Activated CD8-positive, alpha-beta memory T cell treated with anti-CD3 and anti-CD28 coated beads for 48 hours (primary cell): ENCODE results near the gene MEIOB.
"Not testable (repeated sequence)": the region's sequence is repeated elsewhere in the genome, so short reads cannot be mapped to it uniquely, and the experiment has no call there.

Experiments
- DNase-seq, 3 experiments: peaks; one replicate each; pipeline ENCODE4 v3.0.0-alpha.2; 2020; ENCODE audit warnings: low read depth in 2 of 3, low spot score in 2 of 3

MEIOB gene

DNA sequence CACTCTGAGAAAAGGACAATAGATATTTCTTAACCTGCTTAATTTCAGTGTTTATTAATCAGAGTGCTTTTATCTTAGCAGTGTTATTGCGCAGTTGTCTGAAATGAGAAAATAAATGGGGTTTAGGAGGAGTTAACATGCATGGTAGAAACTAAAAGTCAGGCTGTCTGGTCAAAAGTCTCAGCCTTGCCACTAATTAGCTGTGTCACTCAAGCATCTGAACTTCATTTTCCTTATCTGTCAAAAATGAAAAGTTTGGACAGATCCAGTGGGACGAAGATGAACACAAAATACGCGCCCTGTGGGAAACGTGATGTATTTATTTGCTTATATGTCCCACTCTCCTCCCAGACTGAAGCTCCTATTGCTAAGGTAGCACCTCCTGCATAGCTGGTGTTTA is 6.3 kb upstream of the MEIOB start:
- no peak for DNase-seq

DNA sequence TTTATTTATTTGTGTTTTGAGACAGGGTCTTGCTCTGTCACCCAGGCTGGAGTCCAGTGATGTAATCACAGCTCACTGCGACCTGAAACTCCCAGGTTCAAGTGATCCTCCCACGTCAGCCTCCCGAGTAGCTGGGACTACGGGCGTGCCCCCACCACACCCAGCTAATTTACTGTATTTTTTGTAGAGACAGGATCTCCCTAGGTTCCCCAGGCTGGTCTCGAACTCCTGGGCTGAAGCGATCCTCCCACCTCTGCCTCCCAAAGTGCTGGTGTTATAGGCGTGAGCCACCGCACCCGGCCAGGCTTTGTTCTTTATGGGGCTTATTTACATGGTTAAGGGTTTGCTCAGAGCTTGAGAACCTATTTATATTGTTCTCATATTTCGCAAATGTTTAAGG is 5.8 kb upstream of the MEIOB start:
- no peak for DNase-seq

DNA sequence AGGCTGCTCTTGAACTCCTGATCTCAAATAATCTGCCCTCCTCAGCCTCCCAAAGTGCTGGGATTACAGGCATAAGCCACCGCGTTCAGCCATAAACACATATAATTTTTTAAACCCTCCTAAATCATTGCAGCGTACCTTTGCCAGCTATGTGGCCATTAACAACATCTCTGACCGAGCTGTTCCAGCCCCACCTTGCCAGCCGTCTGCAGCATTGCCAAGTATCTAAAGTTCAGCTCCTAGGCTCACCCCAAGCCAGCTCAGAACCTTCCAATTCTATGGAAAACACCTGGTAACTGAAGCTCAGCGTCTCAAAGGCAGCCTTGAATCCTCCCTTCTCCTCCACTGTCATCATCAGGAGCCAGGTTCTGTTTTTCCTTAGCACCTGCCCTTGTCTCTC is 5.1 kb upstream of the MEIOB start:
- no peak for DNase-seq

DNA sequence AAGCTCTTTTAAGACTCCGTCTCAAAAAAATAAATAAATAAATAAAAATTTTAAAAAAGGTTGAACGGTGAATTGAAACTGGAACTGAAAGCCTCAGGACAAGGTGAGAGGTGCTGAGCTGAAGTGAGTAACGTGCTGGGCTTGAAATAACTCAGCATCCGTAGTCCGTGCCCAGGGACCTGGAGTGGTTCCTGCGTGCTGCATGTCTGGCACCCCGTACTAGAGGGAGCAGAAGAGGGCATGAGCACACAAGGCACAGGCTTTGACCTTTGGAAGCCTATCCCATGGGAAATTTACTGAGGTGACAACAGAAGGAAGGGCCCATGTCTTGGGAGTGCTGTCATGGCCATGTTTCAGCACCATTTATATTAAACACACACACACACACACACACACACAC is 4.5 kb upstream of the MEIOB start:
- no peak for DNase-seq

DNA sequence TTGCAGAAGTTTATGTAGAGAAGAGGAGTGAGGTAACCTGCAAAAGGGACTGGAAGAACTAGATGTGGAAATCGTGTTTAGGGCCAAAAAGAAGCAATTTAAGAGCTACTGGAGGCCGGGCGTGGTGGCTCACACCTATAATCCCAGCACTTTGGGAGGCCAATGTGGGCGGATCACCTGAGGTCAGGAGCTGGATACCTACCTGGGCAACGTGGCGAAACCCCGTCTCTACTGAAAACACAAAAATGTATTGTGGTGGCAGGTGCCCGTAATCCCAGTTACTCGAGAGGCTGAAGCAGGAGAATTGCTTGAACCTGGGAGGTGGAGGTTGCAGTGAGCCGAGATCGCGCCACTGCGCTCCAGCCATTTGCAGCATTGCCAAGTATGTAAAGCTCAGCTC is 4.1 kb upstream of the MEIOB start:
- DNase-seq: not testable (repeated sequence)

DNA sequence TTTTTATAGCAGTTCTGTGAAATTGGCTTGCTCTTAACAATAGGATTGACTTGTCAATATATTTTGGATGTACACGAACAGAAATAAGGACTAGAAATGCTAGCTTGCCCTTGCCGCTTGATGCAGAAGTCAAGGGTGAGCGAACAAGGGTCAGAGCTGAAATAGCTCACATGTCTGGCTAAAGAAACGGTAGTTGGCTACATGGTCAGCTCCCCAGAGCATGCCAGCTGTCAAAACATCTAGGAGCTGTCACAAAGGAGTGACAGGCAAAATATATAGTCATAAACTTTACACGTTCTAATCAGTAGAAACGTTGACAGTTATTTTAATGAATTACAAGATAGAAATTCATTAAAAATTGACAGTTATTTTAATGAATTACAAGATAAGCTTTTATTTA is 2.9 kb upstream of the MEIOB start:
- no peak for DNase-seq

DNA sequence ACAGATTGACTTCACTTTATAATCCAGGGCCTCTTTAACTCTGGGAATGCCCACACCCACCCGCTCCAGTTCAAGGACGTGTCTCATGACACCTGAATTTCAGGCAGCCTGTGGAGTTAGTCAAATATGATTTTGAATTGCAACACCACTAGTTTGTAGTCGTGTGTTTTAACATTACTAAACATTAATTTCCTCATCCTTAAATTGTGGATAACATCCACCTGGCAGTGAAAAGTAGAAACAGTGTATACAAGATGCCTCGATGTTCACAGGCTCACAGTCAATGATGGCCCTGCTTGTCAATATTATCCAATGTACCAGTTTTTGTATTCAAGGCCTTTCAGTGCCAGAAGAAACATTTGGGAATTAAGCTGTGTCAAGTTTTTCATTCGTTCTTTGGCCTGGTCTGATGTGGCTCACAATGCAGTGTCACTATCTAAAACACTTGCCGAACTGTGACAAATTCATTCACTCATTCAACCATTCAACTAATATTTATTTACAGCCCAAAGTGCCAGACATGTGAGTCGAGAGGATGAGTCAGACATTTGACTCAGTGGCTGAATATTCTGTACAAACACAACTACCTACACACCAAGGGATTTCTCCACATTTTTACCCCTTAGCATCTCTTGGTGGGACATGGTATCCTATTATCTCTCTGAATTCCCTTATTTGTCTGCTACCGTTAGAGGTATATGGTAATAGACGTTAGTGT is 1.4 kb downstream of the MEIOB start:
- no peak for DNase-seq

DNA sequence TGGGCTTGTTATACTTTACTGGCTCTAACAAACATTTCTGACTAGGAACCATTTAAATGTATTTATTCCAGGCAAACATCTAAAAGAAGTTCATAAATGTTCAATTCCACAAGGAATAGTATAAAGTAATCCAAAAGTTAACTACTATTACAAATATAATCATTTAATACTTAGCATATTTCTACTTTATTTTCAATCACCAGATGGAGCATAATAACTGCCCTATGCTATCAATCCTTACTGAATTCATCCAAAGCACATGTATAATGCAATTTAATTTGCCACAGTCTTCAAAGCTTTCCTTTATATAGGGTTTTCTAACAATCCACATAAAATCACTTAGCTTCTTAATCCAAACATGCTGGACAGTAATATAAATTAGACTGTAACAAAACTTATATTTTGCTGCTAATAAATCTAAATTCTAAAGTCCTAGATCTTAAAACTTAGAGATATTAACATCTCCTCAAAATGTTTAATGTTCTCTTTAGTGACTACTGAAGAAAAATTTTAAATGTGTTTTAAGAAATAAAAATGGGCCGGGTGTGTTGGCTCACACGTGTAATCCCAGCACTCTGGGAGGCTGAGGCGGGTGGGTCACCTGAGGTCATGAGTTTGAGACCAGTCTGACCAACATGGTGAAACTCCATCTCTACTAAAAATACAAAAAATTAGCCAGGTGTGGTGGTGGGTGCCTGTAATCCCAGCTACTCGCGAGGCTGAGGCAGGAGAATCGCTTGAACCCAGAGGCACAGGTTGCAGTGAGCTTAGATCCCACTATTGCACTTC is 5.9 kb downstream of the MEIOB start:
- DNase-seq: no peak

DNA sequence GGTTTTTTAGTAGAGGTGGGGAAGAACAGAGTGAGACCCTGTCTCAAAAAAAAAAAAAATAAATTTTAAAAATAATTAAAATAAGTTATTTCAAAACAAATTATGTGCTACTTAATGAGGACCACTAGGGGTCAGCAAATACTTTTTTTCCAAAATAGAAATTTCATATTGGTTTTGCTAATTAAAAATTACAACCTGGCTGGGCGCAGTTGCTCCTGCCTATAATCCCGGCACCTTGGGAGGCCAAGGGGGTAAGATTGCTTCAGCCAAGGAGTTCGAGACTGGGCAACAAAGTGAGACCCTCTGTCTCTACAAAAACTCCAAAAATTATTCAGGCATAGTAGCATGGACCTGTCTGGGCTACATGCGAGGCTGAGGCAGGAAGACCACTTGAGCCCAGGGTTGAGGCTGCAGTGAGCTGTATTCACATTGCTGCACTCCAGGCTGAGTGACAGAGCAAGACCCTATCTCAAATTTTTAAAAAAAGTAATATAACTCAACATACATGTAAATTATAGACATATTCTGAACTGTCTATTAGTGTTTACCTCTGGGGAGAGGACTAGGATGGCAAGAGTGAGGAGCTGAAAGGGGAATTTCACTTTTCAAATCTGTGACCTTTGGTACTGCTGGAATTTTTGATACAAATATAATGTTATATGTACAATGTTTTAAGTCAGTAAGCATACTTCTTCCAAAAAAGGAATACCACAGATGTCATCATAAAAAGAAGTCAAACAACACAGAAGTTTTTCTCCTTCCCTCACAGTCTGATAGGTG is 8.1 kb downstream of the MEIOB start:
- no peak for DNase-seq

DNA sequence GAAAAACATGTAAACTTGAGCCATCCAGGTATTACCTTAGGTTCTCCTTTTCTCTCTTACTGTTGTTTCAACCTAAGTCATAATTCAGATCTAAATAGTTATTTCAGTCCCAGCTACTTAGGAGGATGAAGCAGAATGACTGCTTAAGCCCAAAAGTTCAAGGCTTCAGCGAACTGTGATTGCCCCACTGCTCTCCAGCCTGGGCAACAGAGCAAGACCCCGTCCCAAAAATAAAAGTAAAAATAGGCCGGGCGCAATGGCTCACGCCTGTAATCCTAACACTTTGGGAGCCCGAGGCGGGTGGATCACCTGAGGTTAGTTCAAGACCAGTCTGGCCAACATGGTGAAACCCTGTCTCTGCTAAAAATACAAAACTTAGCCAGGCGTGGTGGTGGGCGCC is 9.6 kb downstream of the MEIOB start:
- no peak for DNase-seq

DNA sequence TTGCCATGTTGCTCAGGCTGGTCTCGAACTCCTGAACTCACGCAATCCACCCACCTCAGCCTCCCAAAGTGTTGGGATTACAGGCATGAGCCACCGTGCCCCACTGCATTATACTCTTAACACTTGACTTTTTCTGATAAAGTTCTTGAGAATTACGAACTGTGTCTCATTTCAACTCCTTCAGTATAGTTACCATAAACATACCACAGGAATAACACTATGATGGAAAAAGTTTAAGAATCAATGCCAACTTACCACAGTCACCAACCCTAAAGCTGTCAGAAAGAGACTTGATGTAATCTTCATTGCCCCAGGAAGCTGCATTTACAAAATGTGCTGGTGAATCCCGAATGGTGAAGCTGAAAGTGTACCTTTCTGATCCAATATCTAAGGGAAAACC is 10.2 kb downstream of the MEIOB start:
- no peak for DNase-seq

DNA sequence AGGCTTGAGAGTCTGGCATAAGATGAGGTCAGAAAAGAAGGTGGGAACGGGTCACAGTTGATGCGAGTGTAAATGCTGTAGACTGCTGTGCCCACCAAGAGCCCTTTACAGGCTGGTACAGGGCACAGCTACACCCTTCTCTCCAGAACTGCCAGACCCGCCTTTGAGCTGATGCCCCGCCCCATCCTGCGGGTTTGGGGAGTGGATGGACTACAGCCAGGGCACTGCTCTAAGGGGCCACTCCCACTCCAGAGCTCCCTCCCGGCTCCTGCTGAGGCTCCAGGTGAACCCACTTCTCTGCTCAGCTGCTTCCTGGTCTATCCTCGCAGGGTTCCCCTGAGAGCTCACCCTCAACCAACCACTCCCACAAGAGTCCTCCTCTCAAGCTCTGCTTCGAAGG is 12.3 kb downstream of the MEIOB start:
- DNase-seq: no peak

DNA sequence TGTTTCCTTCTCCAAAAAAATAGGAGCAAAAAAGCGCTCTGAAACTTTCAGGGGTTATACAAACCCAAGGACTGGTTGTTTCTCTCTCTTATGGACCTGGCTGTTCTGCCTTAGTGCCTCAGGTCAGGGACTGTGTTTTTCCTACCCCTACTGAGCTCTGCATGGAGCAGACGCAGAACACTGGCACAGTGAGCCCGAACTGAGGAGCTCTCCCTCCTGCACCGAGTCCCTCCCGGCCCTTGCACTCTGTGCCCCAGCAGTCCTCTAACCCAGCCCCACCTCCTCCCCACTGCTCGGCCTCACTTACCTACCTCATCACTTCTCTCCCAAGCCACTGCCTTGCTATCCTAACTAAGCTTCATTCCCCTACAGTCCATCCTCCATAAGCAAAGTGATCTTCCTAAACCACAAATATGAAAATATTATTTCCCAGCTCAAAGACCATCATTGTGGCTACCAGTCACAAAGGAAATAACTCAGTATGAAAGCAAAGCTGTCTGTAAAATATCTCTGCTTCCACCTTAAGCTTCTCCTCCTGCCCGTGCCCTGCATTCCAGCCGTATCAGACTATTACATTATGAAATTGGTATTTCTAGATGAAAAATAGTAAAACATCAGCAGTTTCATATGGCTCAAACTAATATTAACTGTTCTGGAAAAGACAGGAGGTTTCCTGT is 13.6 kb downstream of the MEIOB start:
- no peak for DNase-seq

DNA sequence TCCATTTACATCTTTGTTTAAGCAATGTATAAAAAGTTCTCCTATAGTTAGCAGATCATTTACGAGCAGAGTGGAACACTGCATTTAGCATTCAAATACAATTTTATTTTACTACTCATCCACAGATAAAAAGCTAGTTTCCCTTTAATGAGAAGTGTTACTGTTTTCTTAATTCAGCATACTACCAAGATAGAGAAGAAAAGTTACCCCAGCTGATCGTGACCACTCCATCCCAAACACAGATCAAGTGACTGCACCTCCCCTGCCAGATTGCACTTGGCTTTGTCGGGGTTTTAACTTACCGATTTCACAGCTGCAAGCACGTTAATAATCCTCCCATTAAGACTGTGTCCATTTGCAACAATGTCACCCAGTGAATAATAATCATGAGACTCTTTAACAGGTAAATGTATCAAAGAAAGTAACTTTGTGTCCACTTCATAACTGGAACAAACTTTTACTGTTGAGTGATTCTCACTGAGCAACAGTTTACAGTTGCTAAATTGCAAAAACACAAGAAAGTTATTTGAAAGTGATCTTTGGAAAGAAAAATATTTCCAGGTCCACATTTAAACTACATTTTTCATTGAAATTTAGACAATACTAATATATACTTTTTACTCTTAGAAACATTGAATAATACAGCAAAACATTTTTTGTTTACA is 14.4 kb downstream of the MEIOB start:
- no peak for DNase-seq

DNA sequence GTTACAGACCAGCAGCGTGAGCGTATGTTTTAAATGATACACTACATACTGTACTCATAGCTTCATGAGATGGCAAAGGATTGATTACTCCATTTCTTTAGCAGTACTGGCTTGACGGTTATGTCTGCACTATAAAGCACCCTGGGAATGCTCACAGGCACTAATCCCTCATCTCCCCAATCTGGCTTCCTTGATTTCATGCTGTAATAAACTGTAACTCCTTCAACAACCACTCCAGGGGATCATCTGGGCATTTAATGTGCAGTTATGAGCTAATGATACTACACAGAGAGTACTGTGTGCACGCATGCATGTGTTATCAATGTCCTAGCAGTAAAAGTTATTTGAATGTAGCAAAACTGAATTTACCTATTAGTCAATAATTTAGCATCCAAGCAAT is 20.2 kb downstream of the MEIOB start:
- no peak for DNase-seq

DNA sequence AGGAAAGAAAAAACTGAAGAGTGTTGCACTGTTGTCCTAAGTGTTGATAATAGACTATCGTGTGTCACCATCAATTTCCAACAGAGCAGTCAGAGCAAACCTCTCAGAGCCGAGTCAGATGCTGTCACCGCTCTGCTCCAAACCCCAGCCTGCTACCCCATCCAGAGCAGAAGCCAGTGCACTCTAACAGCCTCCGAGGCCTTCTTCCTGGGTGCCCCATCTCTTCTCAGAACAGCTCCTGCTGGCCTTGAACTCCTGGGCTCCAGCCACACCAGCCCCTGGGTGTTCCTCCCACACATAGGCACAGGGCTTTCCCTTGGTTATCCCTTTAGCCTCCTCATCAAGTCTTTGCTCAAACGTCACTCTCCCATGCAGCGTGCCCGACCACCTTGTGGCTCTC is 21.0 kb downstream of the MEIOB start:
- no peak for DNase-seq

DNA sequence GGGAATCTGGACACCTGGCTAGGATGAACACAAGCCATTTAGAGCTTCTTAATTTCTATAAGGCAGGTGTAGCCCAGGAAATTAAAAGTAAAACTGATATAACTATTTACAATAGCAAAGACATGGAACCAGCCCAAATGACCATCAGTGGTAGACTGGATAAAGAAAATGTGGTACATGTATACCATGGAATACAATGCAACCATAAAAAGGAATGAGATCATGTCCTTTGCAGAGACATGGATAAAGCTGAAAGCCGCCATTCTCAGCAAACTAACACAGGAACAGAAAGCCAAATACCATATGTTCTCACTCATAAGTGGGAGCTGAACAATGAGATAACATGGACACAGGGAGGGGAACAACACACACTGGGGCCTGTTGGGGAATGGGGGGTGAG is 25.5 kb downstream of the MEIOB start:
- DNase-seq: no peak

DNA sequence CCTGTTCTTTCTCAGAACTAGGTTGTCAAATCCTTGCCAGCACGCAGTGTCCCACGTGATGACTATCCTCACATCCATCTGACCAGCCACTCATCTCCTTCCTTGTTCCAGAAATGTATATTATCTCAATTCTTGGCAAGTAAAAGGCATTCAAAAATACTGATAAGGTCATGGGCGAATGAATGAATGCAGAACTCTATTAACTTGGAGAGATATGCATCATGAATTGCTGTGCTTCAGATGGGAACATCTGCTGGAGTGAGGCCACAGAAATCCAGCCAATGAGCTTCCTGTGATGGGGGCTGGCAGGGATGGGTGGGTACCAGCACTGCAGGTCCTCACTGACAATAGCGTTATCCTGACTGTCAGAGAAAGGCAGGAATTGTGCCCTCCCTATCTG is 26.0 kb downstream of the MEIOB start:
- DNase-seq: no peak

DNA sequence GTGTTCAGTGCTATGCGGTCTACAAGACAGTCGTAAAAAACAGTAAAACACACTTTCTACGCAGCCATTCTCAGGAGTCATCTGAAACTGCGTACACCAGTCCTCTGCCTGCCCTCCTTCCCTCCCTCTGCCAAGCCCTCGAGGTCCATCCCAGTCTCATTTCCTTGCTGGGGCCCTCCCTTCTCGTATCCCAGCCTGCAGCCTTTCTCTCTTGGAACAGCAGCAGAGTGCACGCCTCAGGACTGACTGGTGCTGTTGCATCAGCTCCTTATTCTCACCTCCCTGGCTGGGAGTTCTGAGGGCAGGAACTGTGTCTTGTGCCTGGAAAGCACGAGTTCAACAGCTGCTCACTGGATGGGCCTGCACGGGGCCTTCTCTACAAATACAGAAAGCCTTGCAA is 32.4 kb downstream of the MEIOB start:
- DNase-seq: no peak

DNA sequence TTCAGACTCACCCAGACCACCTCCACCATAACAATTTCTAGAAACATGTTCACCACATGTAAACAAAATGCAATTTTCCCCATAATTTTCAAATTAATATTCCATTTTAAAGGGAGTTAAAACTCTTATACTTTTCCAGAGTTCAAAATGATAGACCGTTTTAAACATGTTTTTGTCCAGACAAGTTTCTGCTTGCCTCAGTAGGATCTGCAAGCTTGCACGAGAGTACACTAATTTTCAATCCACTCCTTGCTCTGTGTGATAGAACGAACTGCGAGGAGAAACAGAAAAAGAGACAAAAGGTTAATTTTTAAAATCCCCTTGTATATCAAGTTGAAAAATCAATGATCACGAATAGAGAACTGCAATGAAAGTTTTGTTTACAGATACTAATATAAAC is 37.9 kb downstream of the MEIOB start:
- DNase-seq: no peak

DNA sequence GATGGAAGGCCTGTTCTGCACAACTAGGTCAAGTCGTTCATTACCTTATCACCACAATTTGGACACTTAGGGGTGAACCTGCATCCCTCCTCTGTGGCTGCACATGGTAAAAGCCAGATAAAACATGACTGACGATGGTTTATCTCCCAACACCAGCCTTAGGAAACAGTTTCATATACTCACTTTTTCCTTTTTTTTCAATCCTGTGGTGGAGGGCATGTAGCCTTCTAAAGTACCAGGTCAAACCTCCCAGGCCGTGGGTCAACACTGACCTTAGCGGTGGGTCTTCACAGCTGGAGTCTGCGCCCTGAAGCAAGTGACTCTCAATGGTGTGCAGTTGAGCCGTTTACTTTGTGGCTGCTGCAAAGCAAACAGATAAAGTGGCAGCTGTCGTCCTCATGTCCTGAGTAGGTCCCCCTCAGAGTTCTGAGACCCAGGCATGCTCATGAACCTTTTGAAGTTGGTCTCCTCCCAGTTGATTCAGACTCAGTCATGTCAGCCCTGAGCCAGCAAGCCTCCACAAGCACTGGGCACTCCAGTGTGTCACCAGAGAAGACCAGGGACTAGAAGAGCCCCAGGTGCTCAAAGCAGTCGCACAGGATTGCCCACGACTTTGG is 39.0 kb downstream of the MEIOB start:
- no peak for DNase-seq
